SH-SY5Y (cell line): Measurements from ENCODE around the gene OSBPL2.

Source experiments
- GATA2 ChIP-seq: IDR thresholded peaks from 2 replicates; pipeline ENCODE4 v1.6.1; 2011; ENCODE audit warnings: mild to moderate bottlenecking, low read depth, low read length
- GATA3 ChIP-seq: IDR thresholded peaks from 2 replicates; pipeline ENCODE4 v1.6.1; 2011; ENCODE audit warnings: low read depth, mild to moderate bottlenecking, low read length, moderate library complexity

Gene OSBPL2

DNA sequence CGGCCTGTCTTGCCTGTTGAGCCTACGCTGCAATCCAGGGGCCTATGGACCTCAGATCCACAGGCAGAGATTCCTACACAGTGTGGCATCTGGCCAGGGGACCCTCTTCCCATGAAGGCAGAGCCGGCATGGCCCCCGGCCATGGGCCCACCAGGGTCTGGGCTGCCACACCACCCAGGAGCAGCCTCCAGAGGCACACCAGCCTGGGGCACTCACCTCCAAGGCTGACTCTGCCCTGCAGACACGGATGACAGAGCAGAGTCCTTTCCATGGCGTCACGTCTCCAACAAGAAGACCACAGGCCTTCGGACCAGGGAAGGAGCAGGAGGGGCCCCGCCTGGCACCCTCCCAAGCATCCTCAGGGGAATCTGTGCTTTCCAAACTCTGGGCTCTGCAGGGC is 14.8 kb upstream of the OSBPL2 start:
- TF ChIP-seq GATA3 (no peak), GATA2 (no peak)

DNA sequence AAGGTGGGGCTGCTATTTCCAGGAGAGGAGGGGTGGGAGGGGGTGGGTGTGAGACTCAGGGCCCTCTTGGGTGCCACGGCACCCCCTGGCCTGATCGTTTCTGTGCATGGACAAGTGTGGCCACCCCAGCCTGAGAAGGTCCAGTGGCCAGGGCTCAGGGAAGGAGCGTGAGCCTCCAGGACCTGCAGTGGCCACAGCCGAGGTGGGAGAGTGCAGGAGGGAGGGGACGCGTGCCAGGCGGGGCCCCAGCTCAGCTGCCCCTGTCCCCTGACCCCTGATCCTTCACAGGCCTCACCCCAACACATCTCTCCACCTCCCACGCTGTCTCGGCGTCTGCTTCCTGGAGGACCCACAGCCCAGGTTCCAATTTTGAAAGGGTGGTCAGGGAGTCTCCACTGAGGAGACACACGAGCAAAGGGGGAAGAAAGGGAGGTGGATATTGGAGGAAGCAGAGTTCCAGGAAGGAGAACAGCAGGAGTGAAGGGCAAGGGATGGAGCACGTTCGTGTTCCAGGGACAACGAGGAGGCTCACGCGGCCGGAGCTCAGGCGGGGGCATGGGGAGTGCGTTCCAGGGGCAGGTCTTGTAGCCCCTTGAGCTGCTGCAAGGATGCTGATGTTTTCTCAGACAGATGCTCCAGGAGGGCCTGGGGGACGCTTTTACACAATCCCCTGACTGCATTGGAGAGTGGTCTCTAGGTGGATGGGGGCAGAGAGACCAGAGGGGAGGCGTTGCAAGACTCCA is 14.0 kb upstream of the OSBPL2 start:
- TF ChIP-seq GATA3 (no peak), GATA2 (no peak)

DNA sequence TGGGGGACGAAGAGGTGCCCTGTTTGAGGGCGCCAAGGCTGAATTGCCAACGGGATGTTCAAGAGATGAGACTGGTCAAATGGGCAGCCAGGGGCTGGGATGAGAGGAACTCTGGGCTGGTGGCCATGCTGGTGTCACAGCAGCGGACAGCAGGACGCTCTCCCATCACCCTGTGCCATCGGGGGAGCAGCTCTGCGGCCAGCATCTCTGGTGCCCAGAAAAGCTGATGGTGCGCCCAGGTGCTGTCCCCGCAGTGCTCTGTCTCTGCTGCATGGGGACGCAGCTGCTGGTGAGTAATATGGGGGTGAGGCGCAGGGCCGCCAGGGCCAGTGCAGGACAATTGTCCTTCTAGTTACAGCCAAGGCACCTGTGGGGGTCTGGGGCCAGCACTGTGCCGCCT is 13.3 kb upstream of the OSBPL2 start:
- TF ChIP-seq GATA2: no peak
- no peak for TF ChIP-seq GATA3

DNA sequence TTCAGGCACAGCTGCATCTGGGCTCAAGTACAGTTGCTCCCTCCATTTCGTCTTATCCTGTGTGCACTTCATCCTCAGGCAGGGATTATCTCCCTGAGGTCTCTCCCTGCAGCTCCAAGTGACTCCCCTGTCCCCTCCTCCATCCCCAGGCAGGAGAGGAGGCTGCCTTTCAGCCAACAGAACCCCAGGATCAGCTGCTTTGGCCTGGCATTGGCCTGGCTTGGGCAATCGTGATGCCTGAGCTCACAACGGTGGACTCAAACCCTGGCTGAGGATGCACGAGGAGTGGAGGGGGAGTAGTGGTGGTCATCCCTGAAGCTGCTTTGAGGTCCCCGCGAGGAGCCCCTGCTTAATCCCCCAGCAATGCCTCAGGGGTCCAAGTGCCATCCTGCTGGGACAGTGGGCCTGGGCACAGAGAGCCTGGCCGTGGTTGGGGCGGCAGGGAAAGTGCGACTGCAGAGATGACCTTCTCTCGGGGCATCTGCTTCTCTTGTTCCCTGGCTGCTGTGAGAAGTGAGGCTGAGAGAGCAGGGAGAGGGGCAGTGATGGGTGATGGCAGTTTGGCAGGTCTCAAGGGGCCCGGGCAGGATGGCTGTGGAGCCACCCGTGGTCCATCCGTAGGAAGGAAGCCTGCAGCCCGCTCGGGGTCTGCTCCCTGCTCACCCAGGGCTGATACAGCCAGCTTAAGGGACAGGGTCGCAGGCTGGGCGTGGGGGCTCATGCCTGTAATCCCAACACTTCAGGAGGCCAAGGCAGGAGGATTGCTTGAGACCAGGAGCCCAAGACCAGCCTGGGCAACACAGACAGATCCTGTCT is 12.3 kb upstream of the OSBPL2 start:
- no peak for TF ChIP-seq GATA2
- no peak for TF ChIP-seq GATA3

DNA sequence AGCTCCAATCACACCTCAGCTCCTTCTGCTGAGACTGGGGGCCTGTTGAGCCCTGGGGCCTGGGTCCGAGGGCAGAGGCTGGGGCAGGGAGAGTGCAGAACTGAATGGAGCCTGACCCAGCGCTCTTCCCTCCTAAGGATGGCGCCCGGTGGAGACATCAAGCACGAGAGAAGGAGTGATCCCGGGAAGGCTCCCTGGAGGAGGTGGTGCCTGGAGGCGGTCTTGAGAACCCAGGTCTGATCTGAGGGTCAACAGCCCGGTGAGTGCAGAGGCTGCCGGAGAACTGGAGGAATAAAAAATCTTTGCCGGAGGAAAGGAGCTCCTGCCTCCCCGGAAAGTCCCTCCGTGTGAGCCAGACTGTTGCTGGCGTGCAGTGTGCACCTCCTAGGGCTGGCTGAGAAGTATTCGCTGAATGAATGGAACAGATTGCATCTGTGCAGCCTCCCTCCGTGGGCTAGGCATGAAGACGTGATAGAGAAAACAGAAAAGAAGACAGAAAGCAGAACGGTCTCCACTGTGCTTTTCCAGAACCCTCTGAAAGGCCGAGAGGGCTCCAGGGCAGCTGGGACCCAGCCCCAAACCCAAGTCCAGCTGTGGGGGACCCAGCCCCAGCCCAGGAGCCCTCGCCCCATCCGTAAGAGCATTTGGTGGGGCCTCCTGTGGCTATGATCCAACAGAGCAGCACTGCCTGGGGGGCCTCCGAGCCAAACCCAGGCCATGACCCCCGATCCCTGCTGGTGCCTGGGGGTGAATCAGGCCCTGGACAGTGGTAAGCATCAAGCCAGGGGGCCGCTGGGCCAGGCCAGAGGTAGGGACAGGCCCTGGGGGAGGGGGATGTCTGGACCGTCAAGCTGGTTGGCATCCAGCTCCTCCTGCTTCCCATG is 11.4 kb upstream of the OSBPL2 start:
- TF ChIP-seq GATA2 (no peak), GATA3 (no peak)

DNA sequence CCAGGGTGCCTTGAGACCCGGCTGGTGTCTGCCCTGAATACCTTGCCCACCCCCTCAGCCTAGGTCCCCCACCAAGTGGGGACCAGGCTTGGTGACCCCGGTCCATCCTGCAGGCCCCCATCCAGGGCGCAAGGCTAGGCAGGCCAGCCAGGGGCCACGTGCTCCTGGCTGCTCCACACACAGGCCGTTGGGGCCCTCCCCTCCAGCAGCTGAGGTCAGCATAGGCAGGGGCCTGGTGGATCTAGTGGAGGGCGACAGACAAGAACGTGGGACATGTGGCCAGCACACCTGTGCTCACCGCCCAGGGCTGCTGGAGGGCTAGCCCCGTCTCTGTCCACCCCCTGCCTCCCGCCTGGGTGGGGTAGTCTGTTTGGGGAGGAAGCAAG is 10.7 kb upstream of the OSBPL2 start:
- TF ChIP-seq GATA3 (no peak), GATA2 (no peak)

DNA sequence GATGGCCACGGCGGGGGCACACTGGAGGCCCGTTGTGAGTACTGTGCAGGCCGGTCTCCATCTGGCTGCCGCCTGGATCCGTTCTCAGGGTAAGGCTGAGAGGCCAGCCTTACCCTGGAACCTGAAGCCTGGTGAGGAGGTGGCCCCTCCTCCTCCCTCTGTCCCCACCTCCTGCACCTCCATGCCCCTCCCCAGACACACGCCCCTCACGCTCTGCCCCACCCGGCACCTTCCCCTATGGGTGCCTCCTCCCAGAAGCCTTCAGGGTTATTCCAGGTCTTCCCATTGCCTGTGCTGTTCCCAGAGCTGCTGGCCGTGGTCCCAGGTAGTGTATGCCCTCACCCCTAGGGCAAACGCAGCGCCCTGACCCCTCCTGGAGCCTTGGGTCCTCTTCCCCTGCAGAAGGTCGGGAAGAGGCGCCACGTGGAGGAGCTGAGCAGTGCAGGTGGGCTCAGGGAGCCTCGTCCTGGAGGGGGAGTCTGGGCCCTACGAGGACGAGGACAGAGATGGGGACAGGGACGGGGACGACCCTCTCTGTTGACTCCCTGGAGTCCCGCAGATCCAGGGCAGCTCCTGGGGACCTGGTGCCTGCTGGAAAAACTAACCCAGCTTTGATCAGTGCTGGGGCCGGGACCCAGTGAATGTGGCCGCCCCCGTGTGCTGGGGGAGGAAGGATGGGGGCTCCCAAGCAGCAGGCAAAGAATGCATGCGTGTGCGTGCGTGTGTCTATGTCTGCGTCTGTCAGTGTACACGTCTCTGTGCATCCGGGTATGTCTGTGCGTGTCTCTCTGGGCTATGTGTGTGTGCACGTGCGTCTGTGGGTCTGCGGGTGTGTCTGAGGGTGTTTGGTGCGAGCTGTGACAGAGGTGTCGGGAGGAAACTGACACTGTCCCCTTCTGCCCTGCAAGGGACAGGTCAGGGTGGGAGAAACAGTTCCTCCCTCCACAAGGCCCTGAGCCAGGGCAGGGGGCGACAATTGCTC is 10.1 kb upstream of the OSBPL2 start:
- no peak for TF ChIP-seq GATA2
- TF ChIP-seq GATA3: no peak

DNA sequence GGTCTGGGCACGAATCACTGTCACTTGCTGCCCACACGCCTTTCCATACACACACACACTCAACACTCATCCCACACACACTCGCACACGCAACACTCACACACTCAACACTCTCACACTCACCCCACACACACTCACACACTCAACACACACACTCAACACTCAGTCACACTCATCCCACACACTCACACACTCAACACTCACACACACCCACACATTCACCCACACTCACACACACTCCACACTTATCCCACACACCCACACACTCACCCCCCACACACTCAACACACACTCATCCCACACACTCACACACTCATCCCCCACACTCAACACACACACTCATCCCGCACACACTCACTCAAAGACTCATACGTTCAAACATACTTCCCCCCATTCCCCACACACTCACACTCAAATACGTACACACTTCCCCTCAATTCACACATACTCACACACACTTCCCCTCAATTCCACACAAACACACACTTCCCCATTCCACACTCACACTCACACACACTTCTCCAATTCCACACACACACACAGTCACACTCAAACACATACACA is 9.3 kb upstream of the OSBPL2 start:
- TF ChIP-seq GATA2: no peak
- TF ChIP-seq GATA3: no peak

DNA sequence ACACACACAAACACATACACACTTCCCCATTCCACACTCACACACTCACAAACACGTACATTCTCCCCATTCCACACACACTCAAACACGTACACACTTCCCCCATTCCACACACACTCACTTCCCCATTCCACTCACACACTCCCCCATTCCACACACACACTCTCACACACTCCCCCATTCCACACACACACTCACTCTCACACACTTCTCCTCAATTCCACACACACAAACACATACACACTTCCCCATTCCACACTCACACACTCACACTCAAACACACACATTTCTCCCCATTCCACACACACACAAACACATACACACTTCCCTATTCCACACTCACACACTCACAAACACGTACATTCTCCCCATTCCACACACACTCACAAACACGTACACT is 8.7 kb upstream of the OSBPL2 start:
- no peak for TF ChIP-seq GATA2
- TF ChIP-seq GATA3: no peak

DNA sequence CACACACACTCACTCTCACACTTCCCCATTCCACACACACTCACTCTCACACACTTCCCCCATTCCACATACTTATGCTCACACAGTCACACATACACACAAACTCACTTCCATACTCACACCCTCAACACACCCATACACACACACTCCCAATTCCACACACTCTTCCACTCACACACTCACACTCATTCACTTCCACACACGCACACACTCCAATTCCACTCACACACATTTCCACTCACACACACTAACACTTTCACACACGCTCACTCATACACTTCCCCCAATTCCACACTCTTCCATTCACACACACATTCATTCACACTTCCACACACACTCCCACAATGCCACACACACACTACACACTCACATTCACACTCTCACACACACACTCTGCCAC is 8.0 kb upstream of the OSBPL2 start:
- TF ChIP-seq GATA3 (no peak), GATA2 (no peak)

DNA sequence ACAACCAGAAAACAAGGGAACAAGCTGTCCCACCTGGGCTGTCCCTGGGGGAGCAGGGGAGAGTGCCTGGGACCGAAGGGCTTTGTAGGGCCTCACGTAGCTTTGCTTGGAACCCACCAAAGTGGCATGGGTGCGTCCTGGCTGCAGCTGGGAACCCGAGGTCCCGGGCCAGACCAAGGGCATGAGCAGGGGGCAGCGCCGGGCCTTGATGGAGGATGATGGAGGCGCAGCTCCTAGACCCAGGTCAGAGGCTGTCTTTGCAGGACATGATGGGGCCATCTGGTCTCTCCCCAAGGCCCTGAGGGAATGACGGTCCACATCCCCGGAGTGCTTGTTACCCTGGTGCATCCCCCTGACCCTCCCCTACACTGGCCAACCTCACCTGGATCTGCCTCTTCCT is 7.6 kb upstream of the OSBPL2 start:
- TF ChIP-seq GATA2 (no peak), GATA3 (no peak)

DNA sequence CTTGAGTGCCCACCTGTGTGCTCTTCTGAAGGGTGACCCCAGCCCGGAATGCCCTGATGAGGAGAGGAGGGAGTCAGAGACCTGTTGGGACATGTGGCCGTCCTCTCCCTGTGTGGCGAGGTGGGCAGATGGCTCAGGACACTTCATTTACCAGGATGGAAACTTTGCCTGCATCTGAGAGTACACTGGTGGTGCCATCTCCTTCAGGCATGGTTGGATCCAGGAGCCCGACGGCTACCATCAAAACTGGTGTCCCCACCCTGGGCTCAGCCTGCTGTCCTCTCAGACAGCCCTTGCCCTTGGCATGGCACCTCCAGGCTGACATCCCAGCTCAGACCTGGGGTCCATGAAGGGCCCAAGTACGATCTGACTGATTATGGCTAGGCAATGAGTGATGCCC is 7.0 kb upstream of the OSBPL2 start:
- no peak for TF ChIP-seq GATA3
- TF ChIP-seq GATA2: no peak

DNA sequence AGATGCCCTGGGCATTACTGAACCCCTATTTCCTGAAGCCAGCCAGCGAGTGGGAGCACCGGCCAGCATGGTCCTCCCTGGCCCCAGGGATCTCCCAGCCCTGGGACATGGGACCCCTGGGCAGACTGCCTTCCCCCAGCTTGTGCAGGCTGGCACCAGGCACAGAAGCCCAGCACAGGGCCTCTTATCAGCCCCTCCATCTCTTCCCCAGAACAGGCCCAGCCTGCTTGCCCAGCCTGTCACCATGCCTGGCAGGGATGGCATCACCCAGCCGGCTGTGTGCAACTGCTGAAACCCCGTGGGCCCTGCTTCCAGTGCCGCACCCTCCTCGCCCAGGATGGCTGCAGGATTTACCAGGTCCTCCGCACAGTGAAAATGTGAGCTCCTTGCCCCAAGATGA is 6.1 kb upstream of the OSBPL2 start:
- TF ChIP-seq GATA2 (peak; percentile 100), GATA3 (no peak)
